T-helper 9 cell (primary cell): Measurements from ENCODE around the gene MISP3.

Experiments
- DNase-seq: peaks from one replicate; pipeline ENCODE4 v3.0.0-alpha.2; 2020

The MISP3 gene

GRCh38 chr19:14081797-14082674 is 9.4 kb downstream of the MISP3 start:
- no peak for DNase-seq

- DNase-seq: no peak
These were observed 10.0 kb downstream of the MISP3 start for GRCh38 chr19:14082675-14082960.

GRCh38 chr19:14085309-14085995 is 12.9 kb downstream of the MISP3 start, which contains the start of gene C19orf67:
Gene C19orf67, minus strand, starts transcription at chr19:14085783. Its CDS starts 156 bp downstream, at chr19:14085627.
- no peak for DNase-seq

GRCh38 chr19:14086098-14086497 is 13.5 kb downstream of the MISP3 start:
- DNase-seq: no peak

GRCh38 chr19:14088634-14089411 is 16.2 kb downstream of the MISP3 start:
- DNase-seq: no peak

- no peak for DNase-seq
These were observed 16.8 kb downstream of the MISP3 start for GRCh38 chr19:14089412-14089661.

- DNase-seq: peak; percentile 41
These were observed 17.3 kb downstream of the MISP3 start for GRCh38 chr19:14089662-14090508.

GRCh38 chr19:14090509-14091080 is 18.0 kb downstream of the MISP3 start, which contains the start of gene SAMD1:
Gene SAMD1, minus strand, starts transcription at chr19:14090751.
- peak; percentile 83 for DNase-seq

- DNase-seq: peak; percentile 40
These were observed 18.7 kb downstream of the MISP3 start for GRCh38 chr19:14091081-14091812.

GRCh38 chr19:14091813-14092462 is 19.4 kb downstream of the MISP3 start:
- DNase-seq: no peak

- no peak for DNase-seq
These were observed 20.7 kb downstream of the MISP3 start for GRCh38 chr19:14093117-14093823.

- DNase-seq: no peak
These were observed 22.3 kb downstream of the MISP3 start for GRCh38 chr19:14094854-14095253.

- no peak for DNase-seq
These were observed 23.8 kb downstream of the MISP3 start for GRCh38 chr19:14096272-14096992.

GRCh38 chr19:14097532-14098151 is 25.1 kb downstream of the MISP3 start:
- no peak for DNase-seq

- no peak for DNase-seq
These were observed 28.5 kb downstream of the MISP3 start for GRCh38 chr19:14101003-14101545.

GRCh38 chr19:14102102-14102696 is 29.6 kb downstream of the MISP3 start:
- no peak for DNase-seq

GRCh38 chr19:14102756-14103155 is 30.2 kb downstream of the MISP3 start:
- DNase-seq: no peak

GRCh38 chr19:14103310-14103709 is 30.7 kb downstream of the MISP3 start:
- no peak for DNase-seq
